22Rv1 (cell line): ENCODE data around the gene DPM2.

Source experiments
- CTCF ChIP-seq: fragments of 450-650 bp; IDR thresholded peaks from 2 replicates; pipeline ENCODE4 v1.5.1; 2017; ENCODE audit warnings: mild to moderate bottlenecking
- ZFX ChIP-seq: fragments of 450-650 bp; IDR thresholded peaks from 2 replicates; pipeline ENCODE4 v1.6.1; 2017; ENCODE audit warnings: antibody characterized with exemption, borderline replicate concordance

GRCh38 chr9:127934248-127934647, 3.4 kb downstream of the DPM2 start:
- TF ChIP-seq CTCF (no peak), ZFX (no peak)
